Epithelial cell of proximal tubule (primary cell): ENCODE results near the gene LIMA1. TPM values are rescaled to one million over a fixed set of nuclear protein-coding genes. Genes with fewer than 3 reads are reported as not detected.
"Not testable (repeated sequence)": the region's sequence is repeated elsewhere in the genome, so short reads cannot be mapped to it uniquely, and the experiment has no call there.

ENCODE experiments used
- DNase-seq: peaks from one replicate; pipeline ENCODE4 v3.0.0-alpha.2; 2011; ENCODE audit warnings: low read depth
- H3K4me3 ChIP-seq: 2 replicates; pipeline ENCODE4 v1.5.1; 2011; ENCODE audit warnings: low read depth, mild to moderate bottlenecking, low read length
- total RNA-seq: library from RNA; depleted of rRNA; stranded (reverse); fragments of >200 nt; gene quantifications from 2 replicates; pipeline ENCODE4 v1.2.3, GENCODE V29; 2015
- TF ChIP-seq, protein P1 (sequence below): conservative IDR thresholded peaks from 2 replicates; pipeline ENCODE4 v1.5.1; 2012; ENCODE audit warnings: low read depth, mild to moderate bottlenecking, low read length

Gene LIMA1
- total RNA-seq, 1 donor from 2014 or later, result 67.7 TPM

DNA sequence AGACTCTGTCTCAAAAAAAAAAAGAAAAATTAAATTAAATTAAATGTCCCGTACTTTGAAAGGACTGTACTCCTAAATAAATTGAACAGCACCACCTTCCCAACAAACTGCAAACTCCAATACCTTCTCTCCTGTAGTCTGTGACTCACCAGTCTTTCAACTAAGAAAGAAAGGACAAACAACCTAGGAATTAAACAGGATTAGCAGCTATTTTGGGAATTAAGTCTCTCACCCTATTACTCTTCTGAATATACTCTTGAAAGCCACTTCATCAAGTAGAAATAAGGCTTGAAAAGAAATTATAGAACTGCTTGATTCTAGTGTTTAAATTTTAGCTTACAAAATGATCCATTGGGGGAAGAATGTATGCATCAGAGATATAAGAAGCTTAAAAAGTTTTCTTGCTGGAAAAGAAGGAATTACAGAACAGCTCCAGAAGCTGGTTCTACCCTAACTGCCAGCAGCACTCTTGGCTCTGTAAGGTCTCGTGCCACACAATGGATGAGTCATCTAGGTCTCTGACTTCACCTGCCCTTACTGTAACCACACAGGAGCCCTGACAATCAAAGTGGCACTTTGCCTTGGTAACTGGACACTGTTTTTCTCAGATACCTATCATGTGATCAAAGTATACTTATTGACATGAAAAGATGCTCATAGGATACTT lies 59.2 kb downstream of the LIMA1 start:
- H3K4me3 ChIP-seq, result no peak overlapping the region
- TF ChIP-seq, protein P1, sequence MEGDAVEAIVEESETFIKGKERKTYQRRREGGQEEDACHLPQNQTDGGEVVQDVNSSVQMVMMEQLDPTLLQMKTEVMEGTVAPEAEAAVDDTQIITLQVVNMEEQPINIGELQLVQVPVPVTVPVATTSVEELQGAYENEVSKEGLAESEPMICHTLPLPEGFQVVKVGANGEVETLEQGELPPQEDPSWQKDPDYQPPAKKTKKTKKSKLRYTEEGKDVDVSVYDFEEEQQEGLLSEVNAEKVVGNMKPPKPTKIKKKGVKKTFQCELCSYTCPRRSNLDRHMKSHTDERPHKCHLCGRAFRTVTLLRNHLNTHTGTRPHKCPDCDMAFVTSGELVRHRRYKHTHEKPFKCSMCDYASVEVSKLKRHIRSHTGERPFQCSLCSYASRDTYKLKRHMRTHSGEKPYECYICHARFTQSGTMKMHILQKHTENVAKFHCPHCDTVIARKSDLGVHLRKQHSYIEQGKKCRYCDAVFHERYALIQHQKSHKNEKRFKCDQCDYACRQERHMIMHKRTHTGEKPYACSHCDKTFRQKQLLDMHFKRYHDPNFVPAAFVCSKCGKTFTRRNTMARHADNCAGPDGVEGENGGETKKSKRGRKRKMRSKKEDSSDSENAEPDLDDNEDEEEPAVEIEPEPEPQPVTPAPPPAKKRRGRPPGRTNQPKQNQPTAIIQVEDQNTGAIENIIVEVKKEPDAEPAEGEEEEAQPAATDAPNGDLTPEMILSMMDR, result no peak
- no peak for DNase-seq

DNA sequence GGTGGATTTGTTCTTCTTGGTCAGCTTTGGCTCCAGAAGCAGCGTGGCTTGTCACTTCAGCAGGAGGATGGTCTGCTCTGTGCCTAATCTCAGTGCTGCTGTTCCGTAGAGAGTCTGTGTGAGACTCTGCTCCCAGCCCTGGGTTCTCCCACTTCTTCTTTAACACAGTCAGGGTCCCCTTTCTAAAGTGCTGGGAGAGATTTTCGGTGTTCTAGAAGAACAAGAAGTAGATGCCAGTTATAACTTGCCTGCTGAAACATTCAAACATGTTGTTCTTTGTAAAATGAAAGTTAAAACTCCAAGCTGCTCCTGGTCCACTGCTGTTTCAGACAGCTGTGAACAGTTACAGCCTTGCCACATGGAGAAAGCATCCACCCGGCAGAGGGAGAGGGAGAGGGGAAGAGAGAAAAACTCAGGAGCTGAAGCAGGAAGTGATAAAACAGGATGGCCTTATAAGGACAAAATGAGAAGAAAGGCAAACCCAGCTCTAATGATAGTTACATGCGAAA lies 61.0 kb downstream of the LIMA1 start:
- TF ChIP-seq, protein P1, result peak; percentile 35
- peak overlapping the region; percentile 30 for H3K4me3 ChIP-seq
- no peak for DNase-seq

DNA sequence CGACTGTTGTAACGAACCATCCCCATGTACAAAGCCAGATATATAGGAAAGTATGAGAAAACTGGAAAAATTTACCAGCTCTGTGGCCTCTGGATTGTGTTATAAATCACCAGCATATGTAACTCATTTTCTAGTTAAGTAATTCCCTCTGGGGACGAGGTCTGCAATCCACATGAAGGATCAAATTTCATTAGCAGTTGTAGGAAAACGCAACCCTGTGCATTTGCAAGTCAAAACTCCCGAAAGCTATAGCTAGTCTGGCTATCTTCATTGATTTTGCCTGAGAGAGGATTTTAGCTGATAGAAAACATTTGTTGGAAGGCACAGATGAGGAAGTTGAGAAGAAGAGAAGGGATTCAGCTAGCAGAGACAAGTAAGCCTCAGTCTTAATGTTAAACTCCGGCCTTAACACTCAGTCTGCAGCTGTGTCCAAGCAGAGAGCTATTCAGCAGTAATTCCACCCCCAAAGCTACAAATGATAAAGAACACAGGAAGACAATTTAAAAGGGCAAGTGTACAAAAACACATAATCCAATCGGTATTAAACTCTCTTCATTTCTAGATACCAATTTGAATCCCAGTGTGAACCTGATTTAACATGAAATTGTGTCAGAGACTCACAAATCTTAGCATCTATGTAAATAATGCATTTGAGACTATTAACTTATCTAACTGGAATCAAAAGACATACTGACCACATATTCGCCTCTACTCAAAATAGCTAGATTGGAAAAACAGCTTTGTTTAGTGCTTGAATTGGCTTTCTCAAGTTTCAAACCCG lies 61.9 kb downstream of the LIMA1 start:
- peak overlapping the region; percentile 30 for H3K4me3 ChIP-seq
- TF ChIP-seq, protein P1, result no peak
- no peak for DNase-seq

DNA sequence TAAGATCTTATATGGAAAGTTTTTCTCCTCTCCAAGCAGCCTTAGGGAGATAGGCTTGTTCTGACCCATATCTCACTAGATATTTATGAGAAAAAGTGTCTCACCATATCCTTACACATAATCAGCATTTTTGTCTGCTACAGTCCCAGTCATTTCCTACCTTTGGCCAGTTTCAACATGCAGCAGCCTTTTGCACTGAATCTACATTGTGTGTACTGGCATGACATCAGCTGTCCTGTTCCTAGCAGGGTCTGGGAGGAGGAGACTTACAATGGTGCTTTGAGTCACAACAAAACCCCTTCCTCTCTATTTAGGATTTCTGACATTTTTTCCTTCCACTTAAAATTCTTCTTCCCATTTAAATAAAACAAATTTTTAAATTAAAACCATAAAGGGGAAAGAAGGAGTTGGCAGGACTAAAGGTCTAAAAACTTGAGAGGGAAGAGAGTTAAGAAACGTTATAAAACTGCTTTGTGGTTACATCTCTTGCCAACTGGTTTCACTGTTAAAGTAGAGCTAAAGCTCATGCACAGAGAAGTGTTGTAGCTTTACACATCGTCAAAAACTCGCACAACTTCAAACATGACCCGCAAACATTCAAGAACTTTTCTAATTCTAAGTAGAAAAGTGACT lies 62.8 kb downstream of the LIMA1 start:
- TF ChIP-seq, protein P1, result no peak
- no peak for DNase-seq

DNA sequence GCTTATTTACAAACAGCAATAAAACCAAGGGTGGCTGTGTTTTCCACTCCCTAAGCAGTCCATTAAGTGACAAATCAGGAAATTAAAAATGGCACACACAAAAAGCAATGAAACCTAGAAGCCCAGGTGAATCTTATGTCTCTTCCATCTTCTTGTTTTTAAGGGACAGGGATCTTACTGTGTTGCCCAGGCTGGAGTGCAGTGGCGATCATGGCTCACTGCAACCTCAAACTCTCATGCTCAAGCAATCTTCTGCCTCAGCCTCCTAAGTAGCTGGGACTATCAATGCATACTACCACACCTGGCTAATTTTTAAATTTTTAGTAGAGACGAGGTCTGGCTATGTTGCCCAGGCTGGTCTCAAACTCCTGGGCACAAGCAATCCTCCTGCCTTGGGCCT lies 63.8 kb downstream of the LIMA1 start:
- TF ChIP-seq, protein P1, result no peak
- no peak overlapping the region for H3K4me3 ChIP-seq
- no peak for DNase-seq

More for the DNA sequence above, 62.8 kb downstream of the LIMA1 start:
- H3K4me3 ChIP-seq, result no peak overlapping the region

DNA sequence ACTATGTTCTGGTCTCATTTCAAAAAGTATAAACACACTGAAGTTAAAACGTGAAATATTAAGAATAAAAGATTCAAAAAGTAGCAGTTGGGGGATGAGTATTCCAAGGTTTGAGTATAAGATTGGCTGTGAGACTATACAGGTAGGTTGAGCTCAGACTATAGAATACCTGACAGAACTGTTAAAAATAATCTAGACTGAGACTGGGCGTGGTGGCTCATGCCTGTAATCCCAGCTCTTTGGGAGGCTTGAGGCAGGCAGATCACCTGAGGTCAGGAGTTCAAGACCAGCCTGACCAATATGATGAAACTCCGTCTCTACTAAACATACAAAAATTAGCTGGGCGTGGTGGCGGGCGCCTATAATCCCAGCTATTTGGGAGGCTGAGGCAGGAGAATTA lies 64.3 kb downstream of the LIMA1 start:
- not testable (repeated sequence) for DNase-seq, H3K4me3 ChIP-seq

DNA sequence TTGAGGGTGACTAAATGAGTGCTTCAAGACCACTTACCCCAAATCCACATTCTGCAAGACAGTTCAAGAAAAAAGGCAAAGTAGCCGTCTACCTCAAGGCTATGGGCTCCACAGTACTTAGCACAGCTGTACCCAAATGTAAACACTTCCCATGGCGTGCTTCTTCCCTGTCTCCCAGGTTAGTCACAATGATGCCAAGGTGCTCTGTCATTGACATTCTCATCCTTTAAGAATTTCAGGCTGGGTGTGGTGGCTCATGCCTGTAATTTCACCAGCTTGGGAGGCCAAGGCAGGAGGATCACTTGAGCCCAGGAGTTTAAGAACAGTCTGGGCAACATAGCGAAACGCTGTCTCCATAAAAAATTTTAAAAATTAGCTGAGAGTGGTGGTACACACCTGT lies 64.9 kb downstream of the LIMA1 start:
- no peak for DNase-seq
- TF ChIP-seq, protein P1, result no peak
- no peak overlapping the region for H3K4me3 ChIP-seq
